Activated gamma-delta T cell treated with Interleukin-2 at 50 U/mL for 16 hours (primary cell): ENCODE results near the gene PCED1A.
A peak's percentile ranks its signal among the peaks of the same experiment; 100 is the strongest.
"Not testable (repeated sequence)": the region's sequence is repeated elsewhere in the genome, so short reads cannot be mapped to it uniquely, and the experiment has no call there.

ENCODE experiments used
- DNase-seq: peaks from one replicate; pipeline ENCODE4 v3.0.0-alpha.2; 2020

PCED1A gene

DNA sequence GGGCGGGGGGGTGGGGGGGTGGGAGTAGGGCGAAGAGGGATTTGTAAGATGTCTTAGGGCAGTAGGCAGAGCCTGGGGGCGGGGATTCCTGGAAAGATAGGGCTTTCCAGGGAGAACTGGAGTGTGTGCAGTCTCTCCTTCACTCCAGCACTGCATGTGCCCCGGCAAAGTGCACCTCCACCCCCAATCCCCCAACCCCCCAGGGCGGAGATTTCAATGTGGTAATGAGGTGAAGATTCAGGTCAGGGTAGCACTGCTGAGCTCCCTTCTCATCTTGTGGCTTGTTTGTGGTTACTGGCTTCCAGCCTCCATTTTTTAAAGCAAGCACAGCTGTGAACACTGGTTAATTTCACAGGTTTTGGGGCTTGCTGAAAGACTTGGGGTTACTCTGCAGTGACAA, 18.4 kb downstream of the PCED1A start:
- peak; percentile 54 for DNase-seq

- DNase-seq, result no peak
Observed at GRCh38 chr20:2820896-2821869, 19.3 kb downstream of the PCED1A start.

- no peak for DNase-seq
Observed at GRCh38 chr20:2820084-2820895, 20.2 kb downstream of the PCED1A start.

- no peak for DNase-seq
Observed at GRCh38 chr20:2817891-2818595, 22.4 kb downstream of the PCED1A start.

- no peak for DNase-seq
Observed at GRCh38 chr20:2817341-2817726, 23.1 kb downstream of the PCED1A start.

- DNase-seq, result no peak
Observed at GRCh38 chr20:2816583-2817340, 23.7 kb downstream of the PCED1A start.

GRCh38 chr20:2816030-2816582, 24.3 kb downstream of the PCED1A start, which contains the start of gene TMEM239:
Gene TMEM239, plus strand, starts transcription at chr20:2816364. Its CDS starts 191 bp downstream, at chr20:2816555.
- no peak for DNase-seq

DNA sequence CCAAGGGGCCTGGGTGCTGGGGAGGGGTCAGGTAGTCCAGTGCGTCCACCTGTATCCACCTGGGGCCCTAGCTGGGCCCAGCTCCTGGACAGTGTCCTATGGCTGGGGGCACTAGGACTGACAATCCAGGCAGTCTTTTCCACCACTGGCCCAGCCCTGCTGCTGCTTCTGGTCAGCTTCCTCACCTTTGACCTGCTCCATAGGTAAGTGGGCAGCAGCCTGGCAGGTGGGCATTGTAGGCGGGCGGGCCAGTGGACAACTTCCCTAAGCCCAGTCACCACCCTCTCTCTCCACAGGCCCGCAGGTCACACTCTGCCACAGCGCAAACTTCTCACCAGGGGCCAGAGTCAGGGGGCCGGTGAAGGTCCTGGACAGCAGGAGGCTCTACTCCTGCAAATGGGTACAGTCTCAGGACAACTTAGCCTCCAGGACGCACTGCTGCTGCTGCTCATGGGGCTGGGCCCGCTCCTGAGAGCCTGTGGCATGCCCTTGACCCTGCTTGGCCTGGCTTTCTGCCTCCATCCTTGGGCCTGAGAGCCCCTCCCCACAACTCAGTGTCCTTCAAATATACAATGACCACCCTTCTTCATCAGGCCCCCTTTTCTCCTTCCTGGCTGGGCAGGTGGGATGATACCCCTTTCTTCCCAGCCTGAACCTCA, 25.1 kb downstream of the PCED1A start:
- DNase-seq, result no peak

DNA sequence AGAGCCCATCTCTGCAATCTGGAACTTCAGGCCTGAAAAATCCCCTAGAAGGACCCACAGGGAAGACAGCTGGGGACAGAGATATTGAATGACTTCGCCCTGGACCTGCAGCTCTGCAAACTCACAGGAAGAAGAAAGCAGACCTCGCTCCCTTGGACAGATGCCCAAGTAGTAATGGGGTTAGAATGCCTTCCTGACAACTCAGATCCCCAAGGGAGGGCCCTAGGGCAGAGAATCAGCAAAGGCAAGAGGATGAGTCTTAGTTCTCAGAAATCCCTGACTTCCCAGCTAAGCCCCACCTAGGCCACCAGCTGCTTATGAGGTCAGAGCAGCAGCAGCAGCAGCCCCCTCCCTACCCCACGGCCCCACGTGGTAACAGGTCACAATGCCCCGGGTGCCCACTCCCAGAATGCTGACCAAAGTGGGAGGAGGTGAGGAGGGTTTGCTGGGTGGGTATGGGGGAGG, 25.8 kb downstream of the PCED1A start, which contains the start of gene C20orf141:
C20orf141 (plus strand) TSS at position 401 of the 465 bp plus-strand sequence. CDS start 198 bp downstream, outside the sequence.
- DNase-seq, result no peak

GRCh38 chr20:2814076-2814475, 26.4 kb downstream of the PCED1A start:
- DNase-seq, result no peak

DNA sequence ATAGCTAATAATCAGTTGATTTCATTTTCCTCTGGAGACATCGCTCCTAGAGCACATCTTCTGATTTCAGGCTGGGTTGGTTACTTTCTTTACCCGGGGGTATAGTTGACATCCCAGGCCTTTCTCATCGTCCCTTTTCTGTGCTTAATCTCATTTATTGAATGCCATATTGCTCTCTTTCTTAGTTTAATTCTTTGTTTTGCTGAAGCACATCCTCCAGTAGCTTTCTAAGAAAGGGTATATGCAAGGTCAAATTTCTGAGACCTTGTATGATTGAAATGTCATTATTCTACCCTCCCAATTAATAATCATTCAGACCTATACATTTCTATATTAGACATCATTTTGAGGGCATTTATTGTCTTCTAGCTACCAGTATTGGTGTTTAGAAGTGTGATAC, 28.3 kb downstream of the PCED1A start:
- DNase-seq, result no peak

GRCh38 chr20:2809690-2810089, 30.8 kb downstream of the PCED1A start:
- no peak for DNase-seq

GRCh38 chr20:2807929-2808328, 32.5 kb downstream of the PCED1A start:
- DNase-seq, result not testable (repeated sequence)

GRCh38 chr20:2807019-2807418, 33.4 kb downstream of the PCED1A start:
- no peak for DNase-seq

GRCh38 chr20:2806351-2806701, 34.1 kb downstream of the PCED1A start:
- DNase-seq, result no peak

DNA sequence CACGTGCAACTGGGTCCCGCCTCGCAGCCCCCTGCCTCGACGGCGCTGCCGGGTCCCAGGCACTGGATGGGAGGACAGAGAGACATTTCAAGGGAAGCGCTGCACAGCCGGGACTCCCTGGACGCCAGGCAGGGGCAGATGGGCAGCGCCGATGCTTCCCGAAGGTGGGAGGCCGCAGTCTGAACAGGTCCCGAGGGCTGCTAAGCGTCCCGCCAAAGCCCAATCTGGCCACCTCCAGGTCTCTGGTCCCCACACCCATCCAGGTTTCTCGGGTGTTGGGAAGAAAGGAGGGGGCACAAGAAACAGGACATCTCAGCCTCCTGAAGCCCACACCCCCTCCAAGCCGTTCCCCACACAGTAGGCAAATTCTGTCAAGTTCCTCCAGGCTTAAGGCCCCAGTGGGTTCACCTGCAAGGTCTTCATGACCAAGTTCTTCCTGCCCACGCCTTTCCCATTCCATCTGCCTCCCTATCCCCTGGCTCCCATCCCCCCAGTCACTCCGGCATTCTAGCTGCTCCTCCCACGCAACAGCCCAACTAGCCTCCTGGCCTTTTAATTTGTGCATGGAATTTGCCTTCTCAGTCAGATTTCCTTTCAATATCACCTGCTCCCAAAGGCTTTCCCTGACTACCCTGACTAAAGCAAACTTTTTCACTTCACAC, 34.6 kb downstream of the PCED1A start:
- DNase-seq, result no peak

GRCh38 chr20:2804852-2805688, 35.4 kb downstream of the PCED1A start:
- DNase-seq, result no peak

- no peak for DNase-seq
Observed at GRCh38 chr20:2804041-2804828, 36.2 kb downstream of the PCED1A start.

GRCh38 chr20:2801286-2801728, 39.1 kb downstream of the PCED1A start:
- DNase-seq, result no peak
